Stimulated activated CD4-positive, alpha-beta T cell treated with anti-CD3 and anti-CD28 coated beads, Interleukin-2, amount 100 ng/mL, for 48 hours (primary cell): Measurements from ENCODE around the gene LRRC49.
"Not testable (repeated sequence)": the region's sequence is repeated elsewhere in the genome, so short reads cannot be mapped to it uniquely, and the experiment has no call there.

Experiments used
- DNase-seq, 2 donors: peaks; one replicate each; pipeline ENCODE4 v3.0.0-alpha.2; 2020

LRRC49 gene

DNA sequence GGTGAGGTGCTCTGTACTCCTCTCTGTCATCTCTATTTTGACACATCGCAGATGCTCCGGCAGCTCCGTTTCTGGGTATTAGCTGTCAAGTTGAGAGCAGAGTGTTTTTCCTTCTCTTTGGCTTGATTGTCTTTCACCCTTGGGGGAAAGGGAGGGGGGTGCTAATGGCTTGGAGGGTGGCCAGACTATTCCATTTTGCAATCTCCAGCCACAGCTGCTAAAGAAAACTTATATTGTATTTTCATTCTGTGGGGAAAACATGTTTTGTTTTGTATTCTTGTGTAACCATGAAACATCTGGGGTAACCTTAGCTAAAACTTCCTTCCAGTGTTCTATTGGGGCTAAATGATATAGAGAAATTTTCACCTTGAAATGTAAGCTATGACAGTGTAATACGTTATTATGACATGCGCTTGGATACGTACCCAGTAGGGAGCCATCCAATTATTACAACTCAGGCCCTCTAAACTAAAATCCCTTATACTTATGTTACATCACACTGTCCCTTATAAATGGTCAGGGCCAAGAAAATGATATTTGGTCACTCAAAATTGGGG lies 24.6 kb upstream of the LRRC49 start:
- DNase-seq = no peak

DNA sequence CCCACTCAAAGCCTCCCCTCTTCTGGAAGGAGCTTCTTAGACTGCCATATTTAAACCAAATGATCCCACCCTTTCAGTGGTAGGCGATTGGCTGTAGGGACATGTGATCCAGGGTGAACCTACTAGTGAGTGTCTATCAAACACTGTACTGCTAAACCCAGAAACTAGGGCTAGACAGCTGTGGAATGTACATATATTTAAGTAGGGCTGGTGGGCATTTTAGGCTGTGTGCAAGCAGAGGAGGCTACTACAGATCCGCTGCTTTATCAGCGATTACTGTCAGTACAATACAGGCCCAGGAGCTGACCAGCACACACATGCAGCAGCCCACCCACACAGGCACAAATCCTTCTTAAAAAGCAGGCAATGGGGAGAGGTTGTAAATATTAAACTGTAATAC lies 23.3 kb upstream of the LRRC49 start:
- DNase-seq = no peak

DNA sequence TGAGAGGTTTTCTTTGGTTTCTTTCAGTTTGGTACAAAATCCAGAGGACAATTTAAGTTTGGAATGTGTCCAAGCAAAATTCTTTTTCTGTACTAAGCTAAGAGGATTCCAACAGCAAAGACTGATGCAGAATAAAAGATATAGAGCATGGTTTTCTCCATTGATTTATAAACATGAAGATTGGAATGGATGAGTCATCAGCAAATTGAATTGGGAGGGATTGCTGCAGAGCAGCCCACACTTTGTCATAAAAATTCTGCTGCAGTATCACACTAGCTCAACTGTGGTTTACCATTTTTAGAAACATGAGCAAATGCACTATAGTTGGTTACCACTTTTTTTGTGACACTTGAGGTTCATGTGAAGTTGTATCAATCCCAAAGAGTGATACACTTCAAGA lies 22.6 kb upstream of the LRRC49 start:
- no peak for DNase-seq

DNA sequence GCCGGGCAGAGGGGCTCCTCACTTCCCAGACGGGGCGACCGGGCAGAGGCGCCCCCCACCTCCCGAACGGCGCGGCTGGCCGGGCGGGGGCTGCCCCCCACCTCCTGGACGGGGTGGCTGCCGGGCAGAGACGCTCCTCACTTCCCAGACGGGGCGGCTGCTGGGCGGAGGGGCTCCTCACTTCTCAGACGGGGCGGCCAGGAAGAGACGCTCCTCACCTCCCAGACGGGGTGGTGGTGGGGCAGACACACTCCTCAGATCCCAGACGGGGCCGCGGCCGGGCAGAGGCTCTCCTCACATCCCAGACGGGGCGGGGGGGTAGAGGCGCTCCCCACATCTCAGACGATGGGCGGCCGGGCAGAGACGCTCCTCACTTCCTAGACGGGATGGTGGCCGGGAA lies 21.1 kb upstream of the LRRC49 start:
- not testable (repeated sequence) for DNase-seq

DNA sequence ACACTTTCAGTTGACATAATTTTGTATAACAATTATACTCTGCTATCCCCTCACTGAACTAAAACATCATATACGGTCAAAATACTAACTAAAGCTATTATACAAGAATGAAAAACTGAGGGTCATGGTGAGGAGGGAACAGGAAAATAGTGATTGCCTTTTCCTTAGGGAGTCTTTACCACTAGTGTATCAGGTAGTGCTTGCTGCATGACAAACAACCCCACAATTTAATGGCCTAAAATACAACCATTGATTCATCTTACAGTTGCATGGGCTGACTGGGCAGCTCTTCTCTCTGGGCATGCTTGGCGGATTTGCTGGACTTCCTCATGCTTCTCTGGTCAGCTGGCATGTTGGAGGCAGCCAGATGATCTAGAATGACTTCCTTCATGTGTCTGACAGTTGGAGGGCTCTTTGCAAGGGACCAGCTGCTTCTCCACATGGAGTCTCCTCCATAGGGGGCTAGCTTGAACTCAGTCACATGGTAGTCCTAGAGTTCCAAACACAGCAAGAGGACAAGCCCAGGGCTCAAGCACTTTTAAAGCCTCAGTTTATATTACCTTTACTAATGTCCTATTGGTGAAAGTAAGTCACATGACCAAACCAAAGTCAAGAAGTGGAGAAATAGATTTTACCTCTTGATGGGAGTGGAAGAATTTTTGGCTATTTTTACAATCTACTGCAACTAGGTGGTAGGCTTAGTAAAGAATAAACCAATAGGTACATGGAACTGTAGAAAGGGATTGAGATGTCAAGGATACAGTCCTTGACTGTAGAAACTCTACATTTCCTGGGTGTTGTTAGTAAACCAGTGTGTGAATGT lies 19.2 kb upstream of the LRRC49 start:
- no peak for DNase-seq

DNA sequence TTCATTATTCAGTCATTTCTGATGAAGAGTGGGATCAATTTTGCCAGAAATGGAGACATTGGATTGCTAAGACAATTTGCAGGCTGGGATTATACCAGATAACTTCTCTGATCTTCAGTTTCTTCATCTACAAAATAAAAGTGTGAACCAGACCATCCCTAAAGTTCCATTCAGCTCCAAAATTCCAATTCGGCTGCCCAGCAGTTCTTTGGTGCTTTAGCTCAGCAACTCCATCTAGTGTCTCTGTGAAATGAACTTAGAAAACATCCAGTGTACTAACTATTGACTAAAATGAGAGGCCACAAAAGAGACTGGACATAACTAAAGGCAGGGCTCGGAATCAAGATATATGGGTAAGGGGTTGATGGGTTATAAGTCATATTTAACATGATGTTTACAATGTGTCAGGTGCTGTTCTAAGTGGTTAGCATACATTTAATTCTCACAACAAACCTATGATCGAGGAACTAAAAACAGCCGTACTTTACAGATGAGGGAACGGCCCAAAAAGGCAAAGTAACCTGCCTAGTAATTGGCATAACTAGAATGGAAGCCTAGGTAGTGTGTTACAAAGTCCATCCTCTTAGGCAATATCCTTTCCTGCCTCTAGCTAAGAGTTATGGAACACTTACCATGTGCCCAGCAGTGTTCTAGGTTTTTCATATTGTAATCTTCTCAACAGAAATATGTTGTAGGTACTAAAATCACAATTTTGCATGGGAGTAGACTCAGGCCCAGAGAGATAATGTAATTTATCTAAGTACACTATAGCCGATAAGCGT lies 17.4 kb upstream of the LRRC49 start:
- no peak for DNase-seq

DNA sequence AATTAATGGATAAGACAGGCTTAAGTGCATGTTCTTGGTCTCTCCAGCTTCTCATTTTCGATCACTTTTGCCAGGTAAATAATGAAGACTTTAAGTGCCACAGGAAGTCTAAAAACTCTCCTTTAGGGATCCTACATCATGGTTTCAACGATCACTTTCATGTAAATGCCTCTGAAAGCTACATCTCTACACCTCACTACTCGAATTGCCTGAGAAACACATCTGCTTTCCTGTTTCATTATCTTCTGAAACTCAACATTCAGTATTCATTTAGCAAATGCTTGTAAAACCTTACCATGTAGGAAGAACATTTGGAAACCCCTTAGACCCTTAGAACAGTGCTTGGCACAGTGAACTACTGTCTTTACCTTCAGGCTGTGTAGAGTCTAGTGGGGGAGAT lies 16.6 kb upstream of the LRRC49 start:
- no peak for DNase-seq

DNA sequence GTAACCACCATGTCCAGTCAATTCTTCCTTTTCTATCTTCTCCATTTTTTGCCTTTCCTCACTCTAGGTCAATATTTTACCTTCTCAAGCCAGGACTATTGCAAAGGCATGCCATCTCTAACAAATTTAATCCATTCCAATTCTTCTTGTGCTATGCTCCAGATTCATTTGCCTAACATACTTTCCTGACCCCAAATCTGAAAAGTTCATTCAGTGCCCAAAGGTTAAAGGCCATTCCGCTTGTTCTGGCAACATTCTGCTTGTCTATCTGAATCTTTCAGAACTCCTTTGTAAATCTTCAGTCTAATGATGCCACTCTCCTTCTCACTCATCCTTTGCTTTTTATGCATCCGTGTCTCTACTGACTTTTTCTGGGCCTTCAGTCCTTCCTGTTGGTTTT lies 15.9 kb upstream of the LRRC49 start:
- DNase-seq = no peak

DNA sequence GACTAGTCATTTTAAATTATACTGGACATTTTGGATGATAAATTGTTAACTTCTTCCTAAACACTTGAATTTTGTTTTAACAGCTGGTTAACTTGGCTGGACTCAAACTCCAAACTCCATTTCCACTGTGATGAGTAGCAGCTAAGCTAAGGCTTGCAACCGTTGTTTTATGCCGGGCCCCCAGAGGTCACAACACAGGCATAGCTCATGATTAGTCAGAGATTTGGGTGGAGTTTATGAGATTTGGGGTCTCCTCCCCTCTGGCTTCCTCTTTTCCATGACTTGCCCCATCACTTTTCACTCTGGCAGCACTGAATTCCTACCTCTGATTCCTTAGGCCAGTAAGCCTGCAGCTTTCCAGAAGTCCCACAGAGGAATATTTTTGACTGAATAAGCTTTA lies 13.2 kb upstream of the LRRC49 start:
- no peak for DNase-seq

DNA sequence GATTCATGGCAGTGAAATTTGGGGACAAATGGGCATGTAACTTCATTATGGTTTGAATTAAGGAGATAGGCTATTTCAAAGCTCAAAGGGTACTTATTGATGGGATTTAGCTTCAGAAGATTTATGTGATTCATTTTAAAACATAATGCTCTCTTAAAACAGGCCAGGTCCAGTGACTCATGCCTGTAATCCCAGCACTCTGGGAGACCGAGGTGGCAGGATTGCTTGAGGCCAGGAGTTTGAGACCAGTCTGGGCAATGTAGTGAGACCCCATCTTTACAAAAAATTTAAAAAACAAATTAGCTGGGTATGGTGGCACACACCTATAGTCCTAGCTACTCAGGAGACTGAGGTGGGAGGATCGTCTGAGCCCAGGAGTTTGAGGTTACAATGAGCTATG lies 11.8 kb upstream of the LRRC49 start:
- no peak for DNase-seq

DNA sequence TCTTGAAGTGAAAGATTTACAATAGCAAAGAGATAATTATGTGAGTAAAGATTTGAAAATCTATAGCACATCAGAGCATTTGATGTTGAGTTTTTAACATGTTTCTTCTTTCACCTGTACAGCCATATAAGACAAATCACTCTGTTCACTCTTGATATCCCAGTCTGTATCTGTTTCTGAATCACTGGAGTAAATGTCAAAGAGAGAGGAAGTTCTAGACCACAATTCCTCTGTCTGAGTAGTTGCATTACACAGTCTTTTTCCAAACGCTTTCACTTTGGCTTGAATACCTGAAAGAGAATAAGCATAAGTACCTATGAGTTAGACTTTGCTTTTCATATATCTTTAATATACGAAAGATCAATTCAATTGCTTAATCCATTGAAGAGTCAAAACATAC lies 10.3 kb upstream of the LRRC49 start:
- no peak for DNase-seq

DNA sequence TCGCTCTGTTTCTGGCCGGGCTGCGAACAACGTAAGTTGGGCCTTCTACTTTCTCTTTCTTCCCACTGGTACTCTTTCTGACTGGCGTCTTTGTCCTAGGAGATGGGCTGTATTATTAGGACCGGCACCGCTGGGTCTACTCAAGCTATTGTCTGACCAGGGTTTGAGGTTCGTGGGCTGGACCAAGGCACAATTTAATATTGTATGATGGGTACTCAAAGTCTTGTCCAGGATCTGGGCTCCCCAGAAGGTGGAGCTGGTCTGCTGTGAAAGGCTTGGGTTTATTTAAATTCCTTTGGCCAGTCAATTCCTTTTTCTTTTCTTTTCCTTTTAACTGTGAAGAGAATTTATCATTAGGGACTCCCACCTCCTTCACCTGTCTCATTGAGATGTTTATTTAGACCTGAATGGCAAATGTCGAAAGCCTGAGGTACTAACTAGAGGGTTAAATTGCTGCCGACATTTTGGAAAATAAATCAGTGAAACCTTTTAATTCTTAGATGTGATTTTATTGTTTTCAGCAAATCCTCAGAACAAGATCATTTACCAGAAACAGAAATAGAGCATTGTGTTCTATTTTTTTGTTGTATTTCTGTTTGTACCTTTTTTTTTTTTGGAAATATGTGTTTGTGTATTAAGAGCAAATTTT lies 410 bp downstream of the LRRC49 start:
- DNase-seq = no peak

DNA sequence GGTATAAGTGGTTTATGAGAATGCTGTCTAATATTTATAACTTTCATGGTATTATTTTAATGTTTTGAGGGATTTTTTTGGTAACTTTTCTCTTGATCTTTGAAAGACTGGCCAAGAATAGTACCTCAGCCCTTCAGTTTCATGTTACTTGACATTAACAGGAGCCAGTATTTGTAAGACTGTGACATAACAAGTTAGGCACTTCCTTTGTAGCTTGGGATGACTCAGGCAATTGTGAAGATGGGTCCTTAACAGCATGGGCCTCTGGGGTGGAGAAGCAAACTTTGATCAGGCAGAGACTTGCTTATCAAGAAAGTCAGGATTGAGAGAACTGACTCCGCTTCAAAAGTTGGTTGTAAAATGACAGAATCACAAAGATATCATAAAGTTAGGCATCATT lies 9.5 kb downstream of the LRRC49 start:
- DNase-seq = no peak

DNA sequence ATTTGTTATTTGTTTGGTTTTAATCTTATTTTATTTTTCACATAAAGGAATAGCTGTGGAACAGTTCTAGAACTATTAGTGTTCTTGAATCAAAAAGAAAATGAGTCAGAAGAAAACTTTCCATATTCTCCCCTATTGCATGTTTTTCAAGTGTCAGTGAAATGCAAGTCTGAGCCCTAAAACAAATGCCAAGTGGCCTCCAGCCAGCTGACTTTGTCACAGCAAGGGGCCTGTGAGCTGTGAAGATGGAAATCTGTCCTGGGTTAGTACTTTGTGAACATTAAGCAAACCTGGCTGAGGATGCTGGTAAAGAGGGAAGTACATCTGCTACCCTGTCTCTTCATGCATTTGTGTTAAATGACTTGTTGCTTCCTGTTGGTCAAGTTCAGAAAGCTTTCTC lies 14.2 kb downstream of the LRRC49 start:
- no peak for DNase-seq

DNA sequence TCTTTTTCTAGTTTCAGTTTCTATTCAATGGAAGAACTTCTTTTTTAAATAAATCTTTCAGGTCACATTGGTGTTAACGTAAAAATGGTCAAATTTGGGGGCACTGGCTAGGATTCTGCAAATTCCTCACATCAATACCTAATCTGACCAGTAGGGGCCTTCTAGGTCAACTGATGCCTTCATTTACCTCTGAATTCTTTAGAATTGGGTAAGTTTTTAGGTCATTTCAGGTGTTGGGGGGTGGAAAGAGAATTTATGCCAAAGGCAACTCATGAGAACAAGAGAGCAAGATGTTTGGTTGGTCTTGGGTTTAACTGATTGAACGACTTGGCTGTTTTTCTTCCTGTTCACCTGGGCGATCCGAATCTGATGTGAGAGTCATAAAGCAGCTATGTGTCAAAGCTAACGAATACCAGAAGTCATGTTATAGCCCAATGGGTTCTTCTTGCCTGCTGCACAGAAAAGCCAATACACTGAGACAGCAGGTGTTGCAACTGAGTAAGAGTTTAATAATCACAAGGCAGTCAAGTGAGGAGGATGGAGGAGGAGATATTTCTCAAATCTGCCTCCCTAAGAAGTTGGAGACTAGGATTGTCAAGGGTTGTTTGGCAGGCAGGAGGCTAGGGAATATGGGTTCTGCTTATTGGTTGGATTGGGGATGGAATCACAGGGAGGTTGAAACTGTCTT lies 15.3 kb downstream of the LRRC49 start:
- no peak for DNase-seq

DNA sequence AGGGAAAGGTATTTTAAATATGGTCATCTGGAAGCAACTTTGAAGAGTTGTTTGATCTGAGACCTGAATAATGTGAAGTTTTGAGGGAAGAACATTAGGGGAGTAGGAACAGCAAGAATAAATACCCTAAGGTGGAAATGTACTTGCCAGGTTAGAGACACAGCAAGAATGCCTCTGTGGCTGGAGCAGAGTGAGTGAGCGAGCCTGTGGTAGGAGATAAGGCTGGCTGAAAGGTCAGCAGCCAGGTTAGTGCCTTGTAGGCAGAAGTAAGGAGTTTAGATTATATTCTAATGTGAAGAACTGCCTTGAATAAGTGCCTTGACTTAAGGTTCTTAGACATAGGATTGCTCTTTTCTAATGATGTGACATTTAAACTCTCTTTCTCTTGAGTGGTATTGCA lies 18.3 kb downstream of the LRRC49 start:
- no peak for DNase-seq

DNA sequence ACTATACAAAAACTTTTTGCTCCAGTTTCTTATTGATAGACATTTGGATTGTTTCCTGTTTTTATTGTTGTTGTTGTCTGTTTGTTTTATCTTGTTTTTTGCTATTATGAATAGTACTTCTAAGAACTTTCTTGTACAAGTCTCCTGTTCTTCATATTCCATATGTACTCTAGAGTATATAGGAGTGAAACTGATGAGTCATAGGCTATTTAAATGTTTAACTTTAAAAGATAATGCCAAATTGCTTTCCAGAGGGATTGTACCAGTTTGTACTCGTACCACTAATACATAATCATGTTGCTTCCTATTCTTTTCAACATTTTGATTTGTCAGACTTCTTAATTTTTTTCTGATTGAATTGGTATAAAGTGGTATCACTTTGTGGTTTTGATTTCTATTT lies 19.6 kb downstream of the LRRC49 start:
- no peak for DNase-seq

DNA sequence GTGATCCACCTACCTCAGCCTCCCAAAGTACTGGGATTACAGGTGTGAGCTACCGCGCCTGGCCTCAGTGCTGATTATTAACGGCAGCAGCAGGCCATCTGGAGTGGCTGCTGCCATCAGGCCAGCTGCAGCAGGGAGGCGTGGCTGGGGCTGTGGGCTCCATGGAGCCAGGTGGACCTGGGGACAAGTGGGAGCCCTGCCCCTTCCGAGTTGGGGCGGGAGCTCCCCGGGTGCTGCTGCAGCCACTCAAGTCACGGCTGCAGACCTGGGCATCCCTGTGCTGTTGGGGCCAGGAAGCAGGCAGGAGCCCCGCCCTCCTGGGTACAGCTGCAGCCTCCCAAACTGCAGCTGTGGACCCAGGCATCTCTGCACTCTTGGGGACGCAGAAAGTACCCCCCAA lies 23.9 kb downstream of the LRRC49 start:
- no peak for DNase-seq

DNA sequence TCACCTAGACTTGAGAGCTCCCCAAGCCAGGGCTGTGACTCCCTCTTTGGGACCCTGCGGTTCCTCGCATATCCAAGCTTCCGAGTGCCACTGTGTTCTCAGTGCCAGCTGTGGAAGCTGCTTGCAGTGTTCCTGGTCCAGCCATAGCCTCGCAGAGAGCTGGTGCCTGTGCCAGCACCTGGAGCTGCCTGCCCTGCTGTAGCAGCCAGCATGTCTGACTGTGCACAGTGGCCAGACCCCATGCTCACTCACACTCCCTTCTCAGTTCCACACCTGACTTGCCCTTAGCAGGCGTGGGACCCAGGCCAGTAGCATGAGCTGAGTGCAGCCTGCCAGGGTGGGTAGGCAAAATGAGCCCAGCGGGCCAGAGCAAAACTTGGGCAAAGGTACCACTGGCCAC lies 25.3 kb downstream of the LRRC49 start:
- no peak for DNase-seq

DNA sequence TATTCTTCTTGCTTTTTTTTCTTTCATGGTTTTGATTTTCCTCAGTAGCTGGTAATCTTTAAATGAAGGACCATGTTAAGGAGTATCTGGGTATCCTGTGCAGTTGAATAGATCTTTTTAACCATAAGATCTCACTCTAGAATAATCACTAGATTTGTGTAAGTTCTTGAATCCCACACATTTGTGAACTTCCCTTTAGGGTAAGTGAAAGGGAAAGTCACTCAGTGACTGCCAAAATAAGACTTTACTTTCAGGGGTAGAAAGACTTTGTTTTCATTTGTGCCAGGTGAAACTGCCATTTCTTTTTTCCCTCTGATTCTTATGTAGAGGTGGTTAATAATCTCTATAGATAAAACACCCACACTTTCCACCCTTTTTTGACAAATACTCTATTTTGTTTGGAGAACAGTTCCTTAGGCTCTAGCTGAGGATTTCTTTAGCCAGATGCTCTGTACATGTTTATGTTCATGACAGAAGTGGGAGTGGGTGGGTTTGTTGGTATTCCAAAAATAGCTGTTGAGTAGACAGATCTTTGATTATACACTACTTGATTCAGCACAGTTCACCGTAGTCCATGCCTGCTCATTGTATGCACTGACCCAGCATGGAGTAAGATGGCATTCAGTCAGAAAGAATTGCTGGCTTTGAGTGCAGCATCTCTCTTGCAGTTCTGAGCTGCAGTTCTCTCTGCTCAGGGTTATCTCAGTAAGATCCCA lies 28.5 kb downstream of the LRRC49 start:
- no peak for DNase-seq

DNA sequence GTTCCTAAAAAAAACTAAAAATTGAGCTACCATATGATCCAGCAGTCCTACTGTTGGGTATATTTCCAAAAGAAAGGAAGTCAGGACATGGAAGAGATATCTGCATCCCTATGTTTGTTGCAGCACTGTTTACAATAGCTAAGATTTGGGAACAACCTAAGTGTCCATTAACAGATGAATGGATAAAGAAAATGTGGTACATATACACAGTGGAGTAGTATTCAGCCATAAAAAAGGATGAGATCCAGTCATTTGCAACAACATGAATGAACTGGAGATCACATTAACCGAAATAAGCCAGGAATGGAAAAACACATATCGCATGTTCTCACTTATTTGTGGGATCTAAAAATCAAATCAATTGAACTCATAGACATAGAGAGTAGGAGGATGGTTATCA lies 29.5 kb downstream of the LRRC49 start:
- DNase-seq = no peak

DNA sequence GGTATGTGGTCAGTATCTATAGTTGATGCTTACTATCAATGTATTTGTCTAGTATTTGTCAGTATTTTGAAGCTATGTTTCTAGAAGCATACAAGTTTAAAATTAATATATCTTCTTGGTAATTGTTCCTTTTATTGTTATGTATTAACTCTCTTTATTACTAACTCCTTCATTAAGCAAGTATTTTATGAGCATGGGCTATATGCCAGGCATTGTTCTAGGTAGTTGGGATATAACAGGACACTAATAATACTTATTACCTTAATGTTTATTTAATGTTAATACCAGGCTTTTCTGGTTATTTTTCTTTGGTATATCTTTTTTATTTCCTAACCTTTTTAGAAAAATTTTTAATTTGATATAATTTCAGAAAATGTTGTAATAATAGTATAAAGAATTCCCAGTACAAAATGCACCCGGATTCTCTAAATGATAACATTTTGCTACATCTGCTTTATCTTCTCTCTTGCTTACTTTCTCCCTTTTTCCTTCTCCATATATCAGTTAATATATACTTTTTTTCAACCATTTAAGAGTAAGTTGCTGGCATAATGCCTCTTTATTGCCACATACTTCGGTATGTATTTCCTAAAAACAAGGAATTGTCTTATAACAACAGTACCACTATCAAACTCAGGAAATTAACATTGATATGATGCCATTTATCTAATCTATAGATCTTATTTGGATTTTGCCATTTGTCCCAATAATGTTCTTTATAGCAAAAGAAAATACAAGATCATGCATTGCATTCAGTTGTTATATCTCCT lies 30.9 kb downstream of the LRRC49 start:
- no peak for DNase-seq
